OCI-LY1 (cell line): ENCODE measurements around the gene FOXE3.

Source experiments
- EZH2 ChIP-seq: fragments of 200-600 bp; sonication (generic), shearing (Covaris generic); IDR thresholded peaks from 2 replicates; pipeline ENCODE4 v1.8.0; 2017; ENCODE audit warnings: borderline replicate concordance, mixed run types, mild to moderate bottlenecking, antibody characterized with exemption, low read length, moderate library complexity, mixed read lengths
- TF ChIP-seq, protein P1 (sequence below): fragments of 200-600 bp; sonication (generic), shearing (Covaris generic); IDR thresholded peaks from 2 replicates; pipeline ENCODE4 v1.5.1; 2017; ENCODE audit warnings: mild to moderate bottlenecking, antibody characterized with exemption, low read length, moderate library complexity, mixed read lengths

DNA sequence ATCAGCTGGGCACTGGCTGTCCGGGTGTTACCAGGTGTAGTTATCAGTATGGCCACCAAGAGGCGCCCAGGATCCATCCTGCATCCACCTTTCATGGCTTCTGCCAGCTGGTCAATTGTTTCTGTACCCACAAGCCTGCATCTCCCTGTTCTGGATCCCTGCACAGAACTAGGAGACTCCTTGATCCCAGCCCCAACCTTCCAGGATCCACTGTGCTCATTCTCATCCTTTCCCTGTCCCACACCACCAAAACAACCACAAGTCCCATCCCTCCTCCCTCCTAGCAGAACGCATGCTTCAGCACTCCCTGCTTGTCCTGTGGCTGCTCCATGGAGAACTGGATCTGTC lies 27.2 kb upstream of the FOXE3 start:
- TF ChIP-seq EZH2, result no peak
- TF ChIP-seq, protein P1, sequence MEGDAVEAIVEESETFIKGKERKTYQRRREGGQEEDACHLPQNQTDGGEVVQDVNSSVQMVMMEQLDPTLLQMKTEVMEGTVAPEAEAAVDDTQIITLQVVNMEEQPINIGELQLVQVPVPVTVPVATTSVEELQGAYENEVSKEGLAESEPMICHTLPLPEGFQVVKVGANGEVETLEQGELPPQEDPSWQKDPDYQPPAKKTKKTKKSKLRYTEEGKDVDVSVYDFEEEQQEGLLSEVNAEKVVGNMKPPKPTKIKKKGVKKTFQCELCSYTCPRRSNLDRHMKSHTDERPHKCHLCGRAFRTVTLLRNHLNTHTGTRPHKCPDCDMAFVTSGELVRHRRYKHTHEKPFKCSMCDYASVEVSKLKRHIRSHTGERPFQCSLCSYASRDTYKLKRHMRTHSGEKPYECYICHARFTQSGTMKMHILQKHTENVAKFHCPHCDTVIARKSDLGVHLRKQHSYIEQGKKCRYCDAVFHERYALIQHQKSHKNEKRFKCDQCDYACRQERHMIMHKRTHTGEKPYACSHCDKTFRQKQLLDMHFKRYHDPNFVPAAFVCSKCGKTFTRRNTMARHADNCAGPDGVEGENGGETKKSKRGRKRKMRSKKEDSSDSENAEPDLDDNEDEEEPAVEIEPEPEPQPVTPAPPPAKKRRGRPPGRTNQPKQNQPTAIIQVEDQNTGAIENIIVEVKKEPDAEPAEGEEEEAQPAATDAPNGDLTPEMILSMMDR, result peak; percentile 83
